ENCODE data around the gene EML1.

Gene EML1

DNA sequence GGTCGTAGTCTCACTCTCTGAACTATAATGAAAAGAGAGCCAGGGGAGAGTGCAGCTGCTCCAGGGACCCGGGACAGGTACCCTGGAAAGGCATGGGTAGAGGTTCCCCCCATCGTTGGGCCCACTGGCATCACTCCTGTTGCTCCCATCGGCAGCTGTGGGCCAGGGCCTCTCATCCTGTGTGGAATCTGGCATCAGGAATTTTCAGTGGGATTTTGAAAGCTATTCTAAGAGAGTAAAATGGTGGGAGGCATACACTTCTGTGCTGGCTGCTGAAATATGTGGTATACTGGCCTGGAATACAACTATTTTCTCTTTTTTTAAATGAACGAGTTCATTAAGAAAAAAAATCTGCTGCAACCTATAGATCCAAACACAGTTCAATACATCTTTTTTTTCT is 38.1 kb downstream of the EML1 start:
- DNase-seq, result no peak

DNA sequence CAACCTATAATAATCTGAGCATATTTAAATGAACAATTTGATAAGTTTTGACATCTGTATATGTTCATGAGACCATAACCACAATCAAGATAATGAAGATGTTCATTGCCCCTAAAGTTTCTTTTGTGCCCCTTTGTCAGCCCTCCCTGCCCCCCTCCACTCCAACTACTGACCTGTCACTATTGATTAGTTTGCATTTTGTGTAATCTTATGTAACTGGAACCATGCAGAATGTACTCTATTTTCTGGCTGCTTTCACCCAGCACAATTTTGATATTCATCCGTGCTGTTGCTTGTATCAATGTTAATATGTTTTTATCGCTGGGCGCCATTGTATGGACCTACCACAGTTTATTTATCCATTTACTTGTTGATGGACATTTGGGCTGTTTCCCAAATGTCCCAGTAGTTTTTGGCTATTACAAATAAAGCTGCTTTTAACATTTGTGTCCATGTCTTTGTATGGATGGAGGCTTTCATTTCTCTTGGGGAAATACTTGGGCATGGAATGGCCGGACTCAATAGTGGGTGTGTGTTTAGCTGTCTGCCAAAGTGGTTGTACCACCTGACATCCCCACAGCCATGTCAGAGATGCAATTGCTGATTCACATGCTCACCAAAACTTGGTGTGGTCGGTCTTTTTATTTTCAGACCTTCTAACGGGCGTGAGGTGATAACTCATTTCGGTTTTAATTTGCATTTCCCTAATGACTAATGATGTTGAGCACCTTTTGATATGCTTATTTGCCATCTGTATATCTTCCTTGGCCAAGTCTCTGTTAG is 38.9 kb downstream of the EML1 start:
- no peak for DNase-seq

DNA sequence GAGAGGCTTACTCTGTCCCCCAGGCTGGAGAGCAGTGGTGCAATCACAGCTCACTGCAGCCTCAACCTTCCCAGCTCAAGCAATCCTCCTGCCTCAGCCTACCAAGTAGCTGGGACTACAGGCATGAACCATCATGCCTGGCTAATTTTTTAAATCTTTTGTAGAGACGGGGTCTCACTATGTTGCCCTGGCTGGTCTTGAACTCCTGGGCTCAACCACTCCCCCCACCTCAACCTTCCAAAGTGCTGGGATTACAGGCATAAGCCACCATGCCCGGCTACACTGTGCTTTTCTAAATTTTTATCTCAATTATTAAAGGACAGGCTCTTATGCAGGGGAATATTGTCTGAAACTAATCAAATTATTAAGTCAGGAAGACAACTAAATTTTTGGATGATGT is 44.6 kb downstream of the EML1 start:
- no peak for DNase-seq

GRCh38 chr14:99838639-99839134 is 45.5 kb downstream of the EML1 start:
- DNase-seq, result no peak

DNA sequence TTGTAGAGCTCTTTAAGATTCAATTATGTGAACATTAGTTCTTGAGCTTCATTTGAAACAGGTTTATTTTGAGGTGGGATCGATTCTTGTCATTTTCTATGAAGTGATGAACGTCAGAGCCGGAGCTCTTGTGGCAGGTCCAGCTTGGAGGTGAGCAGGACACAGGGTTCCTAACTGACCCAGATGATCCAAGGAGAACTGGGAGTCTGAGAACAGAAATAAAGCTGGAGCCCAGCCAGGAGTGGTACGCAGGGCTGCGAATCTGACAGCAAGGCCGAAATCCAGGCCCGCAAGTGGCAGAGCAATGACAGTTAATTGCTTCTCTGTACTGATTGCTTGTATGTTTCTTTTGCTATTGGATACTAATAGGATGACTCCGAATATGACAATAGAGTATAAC is 46.5 kb downstream of the EML1 start:
- no peak for DNase-seq

GRCh38 chr14:99840265-99840664 is 47.1 kb downstream of the EML1 start:
- DNase-seq, result no peak

GRCh38 chr14:99840774-99841305 is 47.6 kb downstream of the EML1 start:
- DNase-seq, result no peak

DNA sequence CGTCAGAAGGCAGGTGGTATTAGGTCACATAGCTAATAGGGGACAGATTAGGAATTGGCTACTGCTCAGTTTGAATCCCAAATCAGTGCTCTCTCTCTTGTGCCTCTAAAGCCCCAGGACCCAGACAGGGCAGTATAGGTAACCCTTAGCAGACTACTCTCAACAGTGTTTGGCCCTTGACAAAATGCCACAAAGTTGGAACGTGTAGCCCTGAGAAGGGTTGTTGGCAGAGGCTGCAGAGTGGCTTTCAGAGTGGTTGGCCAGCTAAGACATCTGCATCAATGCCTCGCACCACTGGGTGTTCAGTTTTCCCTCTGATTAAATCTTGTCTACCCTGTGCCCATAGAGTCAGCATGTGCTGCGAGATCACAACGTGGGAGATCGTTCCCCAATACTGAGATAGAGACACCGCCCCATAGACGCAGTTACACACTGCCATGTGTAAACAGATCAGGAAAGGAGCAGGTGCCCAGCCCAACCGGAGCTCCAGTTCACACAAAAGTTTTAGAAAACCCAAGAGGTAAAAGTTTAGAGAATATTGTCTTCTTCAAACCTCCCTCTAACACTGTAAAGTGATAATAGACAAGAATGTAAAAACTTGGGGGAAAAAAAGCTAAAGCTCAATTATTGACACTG is 48.3 kb downstream of the EML1 start:
- DNase-seq, result no peak

DNA sequence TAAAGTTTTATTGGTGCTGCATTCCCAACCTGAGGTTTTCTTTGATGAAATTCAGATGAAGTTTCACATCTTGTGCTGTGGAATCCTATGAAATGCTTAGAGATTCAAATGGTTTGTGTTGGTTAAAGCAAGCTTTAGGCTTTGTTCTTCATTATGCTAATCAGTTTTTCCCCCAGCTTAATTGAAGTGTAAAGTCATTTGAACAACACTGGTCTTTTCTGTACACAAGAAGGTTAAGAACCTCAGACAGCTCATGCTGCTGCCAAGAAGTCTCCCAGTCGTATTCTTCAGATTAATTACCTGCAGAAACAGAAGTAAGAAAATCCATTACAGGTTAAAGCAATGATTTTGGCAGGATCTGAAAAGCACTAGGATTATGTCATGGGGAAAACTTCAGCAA is 48.9 kb downstream of the EML1 start:
- DNase-seq, result no peak

- no peak for DNase-seq
Measured at GRCh38 chr14:99846808-99847207, 53.6 kb downstream of the EML1 start.

GRCh38 chr14:99850709-99851108 is 57.5 kb downstream of the EML1 start:
- DNase-seq, result no peak

GRCh38 chr14:99852578-99852977 is 59.4 kb downstream of the EML1 start:
- DNase-seq, result no peak

DNA sequence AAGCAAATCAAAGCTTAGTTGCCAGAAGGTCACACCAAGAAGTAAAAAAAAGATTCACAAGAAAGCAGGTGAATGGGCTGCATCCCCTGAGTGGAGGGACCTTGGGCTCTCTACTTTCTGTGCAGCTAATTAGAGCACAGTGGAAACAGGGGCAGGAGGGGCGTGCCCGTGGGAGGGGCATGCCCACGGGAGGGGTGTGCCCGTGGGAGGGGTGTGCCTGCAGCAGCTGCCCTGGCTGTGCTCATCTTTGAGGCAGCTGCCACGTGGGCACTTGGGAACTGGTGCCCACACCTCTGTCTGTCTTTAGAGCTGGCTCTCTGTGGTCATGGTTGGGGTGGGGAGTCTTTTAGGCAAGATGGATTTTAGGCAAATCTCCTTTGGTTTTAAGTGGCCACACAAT is 60.0 kb downstream of the EML1 start:
- no peak for DNase-seq

DNA sequence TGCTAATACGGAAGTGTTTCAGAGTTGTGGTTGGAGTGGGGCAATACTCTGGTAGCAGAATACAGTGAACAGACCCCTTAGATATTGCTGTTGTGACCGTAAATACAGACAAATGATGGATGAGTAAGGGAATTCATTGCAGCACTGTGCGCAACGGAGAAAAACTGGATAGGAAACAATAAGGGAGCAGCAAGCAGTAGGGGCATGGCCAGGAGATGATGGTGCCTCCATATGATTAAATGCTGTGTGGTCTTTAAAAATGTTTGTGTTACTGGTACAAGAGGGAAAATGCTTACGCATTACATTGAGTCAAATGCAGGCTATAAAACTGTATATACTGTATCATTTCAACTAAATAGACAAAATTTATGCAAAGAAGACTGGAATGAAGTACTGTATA is 61.6 kb downstream of the EML1 start:
- DNase-seq, result no peak

GRCh38 chr14:99855271-99855670 is 62.1 kb downstream of the EML1 start:
- DNase-seq, result no peak

- no peak for DNase-seq
Measured at GRCh38 chr14:99857551-99857950, 64.3 kb downstream of the EML1 start.

- DNase-seq, result no peak
Measured at GRCh38 chr14:99860219-99860618, 67.0 kb downstream of the EML1 start.

- DNase-seq, result no peak
Measured at GRCh38 chr14:99862136-99862535, 68.9 kb downstream of the EML1 start.

DNA sequence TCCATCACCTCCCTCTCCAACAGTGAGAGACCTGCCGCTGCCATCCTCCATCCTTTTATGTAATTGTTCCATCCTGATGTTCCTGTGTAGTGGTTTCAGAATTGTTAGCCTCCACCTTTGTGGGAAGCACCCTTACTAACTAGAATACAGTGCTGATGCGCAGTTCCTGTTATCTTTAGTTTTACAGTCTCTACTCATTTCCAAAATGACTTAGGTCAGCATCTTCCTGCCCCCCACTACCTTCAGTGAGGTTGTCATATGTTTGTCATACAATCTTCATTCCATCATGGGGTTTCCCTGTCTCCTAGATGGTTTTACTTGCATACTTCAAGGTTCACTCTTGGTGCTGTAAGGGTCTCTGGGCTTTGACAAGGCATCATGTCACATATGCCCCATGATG is 69.8 kb downstream of the EML1 start:
- no peak for DNase-seq

DNA sequence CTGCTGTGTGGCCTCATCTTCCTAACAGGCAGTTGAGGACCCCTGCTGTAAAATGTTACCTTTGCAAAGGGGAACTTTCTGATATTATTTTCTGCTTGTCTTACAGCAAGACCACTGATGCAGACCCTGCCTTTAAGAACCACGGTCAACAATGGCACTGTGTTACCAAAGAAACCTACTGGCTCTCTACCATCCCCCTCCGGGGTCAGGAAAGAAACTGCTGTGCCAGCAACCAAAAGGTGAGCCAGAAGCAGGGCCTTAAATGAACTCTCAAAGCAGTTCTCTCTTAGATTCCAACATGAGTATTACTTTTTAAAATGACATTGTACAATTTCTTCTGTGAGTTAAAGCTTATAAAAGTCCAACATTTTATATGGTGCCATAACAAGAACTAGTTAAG is 72.2 kb downstream of the EML1 start:
- no peak for DNase-seq

DNA sequence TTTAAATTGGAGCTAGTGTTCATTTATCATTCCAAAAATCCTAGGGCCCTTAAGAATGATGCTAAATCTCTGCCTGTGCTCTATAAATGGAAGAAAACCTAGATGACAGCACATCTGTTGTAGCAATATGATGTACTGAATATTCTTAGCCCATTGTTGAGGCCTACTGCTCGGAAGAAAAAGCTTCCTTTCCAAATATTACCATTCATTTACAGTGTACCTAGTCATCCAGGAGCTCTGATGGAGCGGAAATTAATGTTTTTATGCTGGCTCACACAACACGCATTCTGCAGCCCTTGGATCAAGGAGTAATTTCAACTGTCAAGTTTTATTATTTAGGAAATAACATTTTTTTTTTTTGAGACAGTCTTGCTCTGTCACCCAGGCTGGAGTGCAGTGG is 77.4 kb downstream of the EML1 start:
- DNase-seq, result no peak

- DNase-seq, result no peak
Measured at GRCh38 chr14:99871771-99872170, 78.6 kb downstream of the EML1 start.

DNA sequence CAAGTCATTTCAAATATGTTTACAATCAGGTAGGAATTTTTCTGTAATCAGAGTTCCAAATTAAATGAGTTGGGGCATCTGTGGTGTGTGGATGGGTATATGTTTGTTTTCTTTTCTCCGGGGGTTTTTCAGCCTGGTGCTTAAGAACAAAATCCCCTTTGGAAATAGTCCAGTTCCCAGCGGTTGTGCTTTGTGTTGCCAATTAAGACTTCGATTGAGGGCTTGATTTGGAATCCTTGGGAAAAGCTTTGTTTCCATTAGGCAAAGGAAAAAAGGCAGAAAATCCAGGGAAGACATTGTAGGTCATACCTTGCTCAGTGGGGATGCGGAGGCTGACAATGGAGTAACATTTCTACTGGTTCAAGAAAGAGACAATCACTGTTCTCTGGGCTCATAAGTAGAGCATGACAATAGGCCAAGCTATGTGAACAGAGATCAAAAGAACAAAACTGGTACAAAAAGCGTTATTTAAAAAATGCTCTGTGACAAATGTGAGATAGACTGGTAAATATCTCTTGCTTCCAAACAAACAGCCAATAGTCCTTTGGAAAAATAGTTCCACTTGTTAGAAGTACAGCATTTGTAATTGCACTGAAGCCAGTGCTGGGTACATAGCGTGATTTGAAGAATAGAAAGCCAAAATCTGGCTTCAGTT is 79.7 kb downstream of the EML1 start:
- DNase-seq, result no peak

DNA sequence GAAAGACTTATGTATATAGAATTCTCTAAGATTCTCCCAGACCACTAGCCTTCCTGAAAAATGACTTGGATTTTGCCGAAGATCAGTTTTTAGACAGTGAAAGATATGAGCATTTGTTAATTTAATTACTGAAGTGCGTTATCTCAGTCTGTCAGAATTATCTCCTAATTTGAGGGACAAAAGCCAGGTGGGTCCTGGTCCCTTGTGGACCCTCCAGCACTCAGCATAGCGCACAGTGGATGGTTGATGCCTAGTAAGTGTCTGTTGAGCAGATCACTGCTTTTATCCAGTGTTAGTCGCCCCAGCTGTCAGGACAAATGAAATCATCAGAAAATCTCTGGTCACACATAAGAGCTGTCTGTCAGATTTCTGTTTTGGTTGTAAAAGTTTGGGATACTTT is 80.4 kb downstream of the EML1 start:
- no peak for DNase-seq
